Upper lobe of left lung (tissue), 6 donors: Measurements from ENCODE around the gene CABP1. TPM values are rescaled to one million over a fixed set of nuclear protein-coding genes. Genes with fewer than 3 reads are reported as not detected.

ENCODE experiments used
- ATAC-seq, 2 donors: fragments of 200-7000 bp; cut with Tn5 transposase; one replicate each; pipeline ENCODE4 v1.9.1; 2022; ENCODE audit warnings: mild to moderate bottlenecking in 2 of 2, moderate library complexity in 2 of 2; ENCODE audit not compliant: low FRiP score in 2 of 2
- DNase-seq, 2 donors: peaks; one replicate each; pipeline ENCODE4 v3.0.0-alpha.2; 2019 to 2020
- H3K27ac ChIP-seq, 4 donors: fragments of 200-600 bp; sonication (generic); one replicate each; pipeline ENCODE4 v1.5.1; 2016 to 2019
- H3K27me3 ChIP-seq, 4 donors: fragments of 200-600 bp; sonication (generic); one replicate each; pipeline ENCODE4 v1.5.1; 2017 to 2019
- H3K36me3 ChIP-seq, 4 donors: fragments of 200-600 bp; sonication (generic); one replicate each; pipeline ENCODE4 v1.5.1; 2016 to 2019
- H3K4me1 ChIP-seq, 4 donors: fragments of 200-600 bp; sonication (generic); one replicate each; pipeline ENCODE4 v1.5.1; 2018 to 2019
- H3K4me3 ChIP-seq, 4 donors: fragments of 200-600 bp; sonication (generic); one replicate each; pipeline ENCODE4 v1.5.1; 2017 to 2019; ENCODE audit warnings: mild to moderate bottlenecking in 2 of 4, moderate library complexity in 1 of 4
- H3K9me3 ChIP-seq, 4 donors: fragments of 200-600 bp; sonication (generic); one replicate each; pipeline ENCODE4 v1.5.1; 2018 to 2019
- CTCF ChIP-seq, 6 experiments: fragments of 450-650 bp in 4 of 6; fragments of 200-600 bp in 2 of 6; sonication (generic) in 2 of 6; IDR thresholded peaks; one replicate each; pipeline ENCODE4 v1.5.1; 2016 to 2019; ENCODE audit warnings: antibody characterized with exemption in 6 of 6
- EP300 ChIP-seq, 4 donors: sonication (generic); formaldehyde crosslinking; IDR thresholded peaks; one replicate each; pipeline ENCODE4 v1.5.1; 2017; ENCODE audit warnings: antibody characterized with exemption in 4 of 4, control low read depth in 2 of 4
- POLR2A ChIP-seq, 4 donors: fragments of 450-650 bp; IDR thresholded peaks; one replicate each; pipeline ENCODE4 v1.5.1; 2016 to 2017; ENCODE audit warnings: antibody characterized with exemption in 4 of 4, mild to moderate bottlenecking in 2 of 4
- POLR2AphosphoS5 ChIP-seq, 2 donors: sonication (generic); formaldehyde crosslinking; IDR thresholded peaks; one replicate each; pipeline ENCODE4 v1.5.1; 2017; ENCODE audit warnings: antibody characterized with exemption in 2 of 2
- whole genome bisulfite sequencing, 2 donors: methylation state at CpG; one replicate each; pipeline ENCODE4 v1.1.5; 2017 to 2018; 5-methylcytosine and 5-hydroxymethylcytosine counted together
- total RNA-seq, 6 donors: library from RNA; depleted of rRNA in 4 of 6; stranded (reverse); fragments of >200 nt in 4 of 6; gene quantifications; one replicate each; pipeline versions ENCODE4 v1.1.0 to v1.2.1, GENCODE V29; 2016 to 2021
- donor health status: DM: no; HTN: no; CAD: no; lungs with moderate emphysema.
- donor health status: DM: no; HTN: yes; CAD: no; lungs with severe emphysema.

CABP1 gene
- total RNA-seq, 6 donors from 2014 or later: 1.2 to 2.1 TPM; not detected in 4

- DNase-seq (no peak), ATAC-seq (no peak)
- peaks cover 7 to 14% (median 12%) of the 10 kb centered on the region in 4 donors for H3K4me1 ChIP-seq
These were observed 12.4 kb downstream of the CABP1 start for GRCh38 chr12:120652656-120653435.

GRCh38 chr12:120653611-120654010 lies 13.2 kb downstream of the CABP1 start:
- 90 to 93% methylated on average over 11 of the region's 11 CpGs for WGBS, 2 donors
- Histone ChIP-seq H3K4me1 (peaks cover 7 to 14% (median 12%) of the 10 kb centered on the region in 4 donors), H3K36me3 (no peaks in the 10 kb centered on the region), H3K27ac (no peak overlapping the region), H3K4me3 (no peak overlapping the region), H3K27me3 (peaks cover 0 to 7% (median 0%) of the 10 kb centered on the region in 4 donors), H3K9me3 (no peaks in the 10 kb centered on the region)
- DNase-seq (peak in 1 of 2 donors; percentile 45), ATAC-seq (no peak)
- TF ChIP-seq POLR2AphosphoS5 (IDR thresholded peaks at IDR 0.05) (no peak), EP300 (IDR thresholded peaks at IDR 0.05) (no peak), POLR2A (IDR thresholded peaks at IDR 0.05) (no peak), CTCF (IDR thresholded peaks at IDR 0.05) (no peak)

More at GRCh38 chr12:120652656-120653435, 12.4 kb downstream of the CABP1 start:
- Histone ChIP-seq H3K27me3 (peaks cover 0 to 7% (median 0%) of the 10 kb centered on the region in 4 donors), H3K9me3 (no peaks in the 10 kb centered on the region), H3K4me3 (no peak overlapping the region), H3K36me3 (no peaks in the 10 kb centered on the region), H3K27ac (no peak overlapping the region)
- TF ChIP-seq EP300 (IDR thresholded peaks at IDR 0.05) (no peak), POLR2AphosphoS5 (IDR thresholded peaks at IDR 0.05) (no peak), POLR2A (IDR thresholded peaks at IDR 0.05) (no peak), CTCF (IDR thresholded peaks at IDR 0.05) (no peak)
- WGBS, 2 donors: 61 to 72% methylated on average over 7 to 10 of the region's 10 CpGs

GRCh38 chr12:120654656-120655055 lies 14.2 kb downstream of the CABP1 start:
- 79 to 80% methylated on average over 8 of the region's 10 CpGs for WGBS, 2 donors
- no peak for DNase-seq
- TF ChIP-seq POLR2A (IDR thresholded peaks at IDR 0.05) (no peak), EP300 (IDR thresholded peaks at IDR 0.05) (no peak), CTCF (IDR thresholded peaks at IDR 0.05) (no peak), POLR2AphosphoS5 (IDR thresholded peaks at IDR 0.05) (no peak)

GRCh38 chr12:120656008-120656407 lies 15.6 kb downstream of the CABP1 start:
- Histone ChIP-seq H3K4me1 (no peaks in the 10 kb centered on the region), H3K36me3 (no peaks in the 10 kb centered on the region), H3K27ac (no peak overlapping the region), H3K4me3 (no peak overlapping the region), H3K9me3 (no peaks in the 10 kb centered on the region), H3K27me3 (no peaks in the 10 kb centered on the region)
- TF ChIP-seq POLR2A (IDR thresholded peaks at IDR 0.05): no peak
- no peak for TF ChIP-seq EP300 (IDR thresholded peaks at IDR 0.05)
- no peak for TF ChIP-seq POLR2AphosphoS5 (IDR thresholded peaks at IDR 0.05)
- no peak for TF ChIP-seq CTCF (IDR thresholded peaks at IDR 0.05)
- ATAC-seq (no peak), DNase-seq (no peak)
- 88 to 100% methylated on average over 1 to 14 of the region's 14 CpGs for WGBS, 2 donors

More at GRCh38 chr12:120654656-120655055, 14.2 kb downstream of the CABP1 start:
- ATAC-seq: peak in 1 of 2 donors; percentile 38
- no peak overlapping the region for H3K27ac ChIP-seq
- H3K27me3 ChIP-seq: peaks cover 0 to 3% (median 0%) of the 10 kb centered on the region in 4 donors
- no peaks in the 10 kb centered on the region for H3K9me3 ChIP-seq
- H3K4me1 ChIP-seq: peaks cover 0 to 5% (median 3%) of the 10 kb centered on the region in 4 donors
- H3K4me3 ChIP-seq: no peak overlapping the region
- no peaks in the 10 kb centered on the region for H3K36me3 ChIP-seq
